A673 (cell line): Measurements from ENCODE around the gene STUM. TPM values are rescaled to one million over a fixed set of nuclear protein-coding genes. Genes with fewer than 3 reads are reported as not detected.

Source experiments
- BruUV-seq: library from RNA; stranded (reverse); fragments of 400-500 nt; replicated peaks from 2 replicates; lab custom pipeline; 2021; lab: Mats Ljungman, UMichigan
- CTCF ChIA-PET: fragments of 300-600 bp; sonication (Branson Sonifier 250); formaldehyde crosslinking; loops from one replicate; lab custom pipeline; 2022; ENCODE audit warnings: antibody characterized with exemption; lab: Charles Lee
- POLR2A ChIA-PET: fragments of 300-600 bp; sonication (Branson Sonifier 250); formaldehyde crosslinking; loops from one replicate; lab custom pipeline; 2022; ENCODE audit warnings: antibody characterized with exemption; ENCODE audit not compliant: low non-redundant PET; lab: Charles Lee
- DNase-seq: peaks from one replicate; pipeline ENCODE4 v3.0.0-alpha.2; 2015; ENCODE audit warnings: low spot score
- H3K27ac ChIP-seq: fragments of 200-600 bp; sonication (generic); 2 replicates; pipeline ENCODE4 v1.5.1; 2016; ENCODE audit warnings: mixed run types, low read depth, mild to moderate bottlenecking, mixed read lengths, antibody characterized with exemption, low read length; ENCODE audit not compliant: poor library complexity, severe bottlenecking
- H3K27me3 ChIP-seq: fragments of 200-600 bp; sonication (generic); replicated peaks from 2 replicates; pipeline ENCODE4 v1.6.1; 2017; ENCODE audit warnings: mixed run types, low read depth, mild to moderate bottlenecking, mixed read lengths, antibody characterized with exemption, low read length; ENCODE audit not compliant: insufficient read depth, poor library complexity
- H3K36me3 ChIP-seq: fragments of 200-600 bp; sonication (generic); 2 replicates; pipeline ENCODE4 v1.6.1; 2016; ENCODE audit warnings: mixed run types, mild to moderate bottlenecking, mixed read lengths, antibody characterized with exemption, low read length; ENCODE audit not compliant: insufficient read depth, poor library complexity, severe bottlenecking
- H3K4me1 ChIP-seq: fragments of 200-600 bp; sonication (generic); 2 replicates; pipeline ENCODE4 v1.6.1; 2017; ENCODE audit warnings: mixed run types, mild to moderate bottlenecking, mixed read lengths, antibody characterized with exemption, low read length; ENCODE audit not compliant: insufficient read depth, poor library complexity, severe bottlenecking
- H3K4me3 ChIP-seq: fragments of 200-600 bp; sonication (generic); 2 replicates; pipeline ENCODE4 v1.5.1; 2016; ENCODE audit warnings: low read depth, mixed run types, mild to moderate bottlenecking, mixed read lengths, low read length; ENCODE audit not compliant: poor library complexity, severe bottlenecking
- H3K9me3 ChIP-seq: fragments of 200-600 bp; sonication (generic); 2 replicates; pipeline ENCODE4 v1.6.1; 2016; ENCODE audit warnings: mixed run types, low read depth, mild to moderate bottlenecking, mixed read lengths, antibody characterized with exemption, low read length; ENCODE audit not compliant: poor library complexity, severe bottlenecking
- EZH2 ChIP-seq: fragments of 200-600 bp; sonication (generic); IDR thresholded peaks from 2 replicates; pipeline ENCODE4 v1.6.1; 2017; ENCODE audit warnings: borderline replicate concordance, low read depth, mild to moderate bottlenecking, mixed read lengths, antibody characterized with exemption, low read length; ENCODE audit not compliant: poor library complexity, severe bottlenecking
- intact Hi-C: fragments of 100-400 bp; cut with micrococcal nuclease; formaldehyde crosslinking; loops from one replicate; pipeline ENCODE4 v1.10.0; 2022; ENCODE audit not compliant: unreplicated experiment
- total RNA-seq: library from RNA; stranded (reverse); gene quantifications from 2 replicates; pipeline ENCODE4 v1.2.3, GENCODE V29; 2021
- TF ChIP-seq, protein P1 (sequence below): fragments of 300-800, 200-600 bp; sonication (generic); conservative IDR thresholded peaks from 2 replicates; pipeline ENCODE4 v1.5.1; 2017; ENCODE audit warnings: low read depth, mild to moderate bottlenecking, antibody characterized with exemption, low read length, moderate library complexity, mixed read lengths

The STUM gene
- total RNA-seq, 1 experiment from 2014 or later, result 0.54 TPM

DNA sequence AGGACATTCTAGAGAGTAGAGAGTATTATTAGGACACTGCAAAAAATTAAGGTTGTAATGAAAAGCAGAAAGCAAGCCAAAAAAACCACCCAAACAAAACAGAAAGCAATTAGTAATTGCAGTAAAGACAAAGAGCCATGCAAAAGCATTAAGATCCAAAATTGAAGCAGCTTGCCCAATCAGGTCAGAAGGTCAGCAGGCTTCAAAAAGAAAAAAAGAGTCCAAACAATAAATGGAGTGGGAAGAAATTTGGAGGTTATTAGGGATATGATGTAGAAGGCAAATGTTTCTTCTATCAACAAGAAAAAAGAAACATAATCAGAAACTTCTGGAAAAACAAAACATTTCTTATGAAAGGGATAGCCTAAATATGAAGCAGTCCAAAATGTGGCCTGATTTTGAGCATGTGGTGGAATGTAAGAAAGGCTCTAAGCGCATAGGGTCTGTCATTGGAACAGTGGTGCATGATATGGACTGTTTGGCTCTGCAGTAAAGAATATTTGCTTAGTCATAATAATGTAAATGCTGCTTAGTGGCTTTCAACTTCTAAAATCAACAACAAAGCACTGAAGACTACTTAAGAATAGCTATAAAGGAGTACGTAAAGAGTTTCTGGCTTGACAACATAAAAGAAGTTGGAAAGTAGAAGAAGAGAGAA is 4.8 kb downstream of the STUM start:
- no peak for DNase-seq
- peaks cover 12% of the 10 kb centered on the region for H3K4me1 ChIP-seq
- H3K27me3 ChIP-seq, result peaks cover 38% of the 10 kb centered on the region
- no peaks in the 10 kb centered on the region for H3K9me3 ChIP-seq
- POLR2A ChIA-PET, result no interaction called here
- intact Hi-C loops, result no loop called here
- CTCF ChIA-PET, result no interaction called here
- H3K27ac ChIP-seq, result no peak overlapping the region
- no TSS peak for BruUV-seq
- TF ChIP-seq EZH2, result no peak
- TF ChIP-seq, protein P1, sequence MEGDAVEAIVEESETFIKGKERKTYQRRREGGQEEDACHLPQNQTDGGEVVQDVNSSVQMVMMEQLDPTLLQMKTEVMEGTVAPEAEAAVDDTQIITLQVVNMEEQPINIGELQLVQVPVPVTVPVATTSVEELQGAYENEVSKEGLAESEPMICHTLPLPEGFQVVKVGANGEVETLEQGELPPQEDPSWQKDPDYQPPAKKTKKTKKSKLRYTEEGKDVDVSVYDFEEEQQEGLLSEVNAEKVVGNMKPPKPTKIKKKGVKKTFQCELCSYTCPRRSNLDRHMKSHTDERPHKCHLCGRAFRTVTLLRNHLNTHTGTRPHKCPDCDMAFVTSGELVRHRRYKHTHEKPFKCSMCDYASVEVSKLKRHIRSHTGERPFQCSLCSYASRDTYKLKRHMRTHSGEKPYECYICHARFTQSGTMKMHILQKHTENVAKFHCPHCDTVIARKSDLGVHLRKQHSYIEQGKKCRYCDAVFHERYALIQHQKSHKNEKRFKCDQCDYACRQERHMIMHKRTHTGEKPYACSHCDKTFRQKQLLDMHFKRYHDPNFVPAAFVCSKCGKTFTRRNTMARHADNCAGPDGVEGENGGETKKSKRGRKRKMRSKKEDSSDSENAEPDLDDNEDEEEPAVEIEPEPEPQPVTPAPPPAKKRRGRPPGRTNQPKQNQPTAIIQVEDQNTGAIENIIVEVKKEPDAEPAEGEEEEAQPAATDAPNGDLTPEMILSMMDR, result no peak
- H3K36me3 ChIP-seq, result no peaks in the 10 kb centered on the region
- no peak overlapping the region for H3K4me3 ChIP-seq

DNA sequence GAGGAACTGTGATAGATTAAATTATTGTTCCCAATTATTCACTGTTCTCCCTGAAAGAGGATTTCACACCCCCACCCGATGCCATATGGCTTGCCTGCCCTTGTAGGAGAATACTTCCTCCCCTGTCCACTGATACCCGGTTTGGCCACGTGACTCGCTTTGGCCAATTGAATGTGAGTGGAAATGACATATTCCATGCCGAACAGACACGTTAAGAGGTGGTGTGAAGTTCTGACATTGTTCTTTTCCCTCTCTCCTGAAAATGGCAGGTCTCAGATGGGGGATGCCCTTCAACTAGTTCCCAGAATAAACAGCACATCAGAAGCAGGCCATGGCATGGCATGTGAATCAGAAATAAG is 5.3 kb downstream of the STUM start:
- no TSS peak for BruUV-seq
- ChIA-PET POLR2A (no interaction called here), CTCF (no interaction called here)
- DNase-seq, result no peak
- Histone ChIP-seq H3K27me3 (peaks cover 33% of the 10 kb centered on the region), H3K4me3 (no peak overlapping the region), H3K4me1 (peaks cover 11% of the 10 kb centered on the region), H3K36me3 (no peaks in the 10 kb centered on the region), H3K9me3 (no peaks in the 10 kb centered on the region), H3K27ac (no peak overlapping the region)
- intact Hi-C loops, result no loop called here
- no peak for TF ChIP-seq EZH2
- TF ChIP-seq, protein P1, result no peak

DNA sequence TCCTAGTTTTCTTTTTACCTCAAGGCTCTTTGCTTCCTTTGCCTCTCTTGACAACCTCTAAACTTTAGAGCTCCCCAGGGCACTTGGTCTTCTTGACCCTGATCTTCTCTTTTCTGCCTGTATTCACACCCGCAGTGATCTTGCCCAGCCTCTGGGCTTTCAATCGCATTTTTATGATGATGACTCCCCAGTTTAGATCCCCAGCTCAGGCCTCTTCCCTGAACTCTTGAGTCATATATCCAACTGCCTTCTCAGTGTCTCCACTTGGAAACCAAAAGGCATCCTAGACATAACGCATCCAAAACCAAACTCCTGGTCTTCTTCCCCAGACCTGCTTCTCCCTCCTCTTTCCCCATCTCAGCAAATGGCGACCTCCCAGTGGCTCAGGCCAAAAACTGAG is 6.5 kb downstream of the STUM start:
- H3K27me3 ChIP-seq, result peaks cover 21% of the 10 kb centered on the region
- no TSS peak for BruUV-seq
- TF ChIP-seq, protein P1, result no peak
- TF ChIP-seq EZH2, result no peak
- no peak overlapping the region for H3K4me3 ChIP-seq
- intact Hi-C loops, result no loop called here
- ChIA-PET CTCF (no interaction called here), POLR2A (no interaction called here)
- H3K9me3 ChIP-seq, result no peaks in the 10 kb centered on the region
- no peak for DNase-seq
- H3K4me1 ChIP-seq, result no peaks in the 10 kb centered on the region
- H3K36me3 ChIP-seq, result no peaks in the 10 kb centered on the region
- no peak overlapping the region for H3K27ac ChIP-seq
